Measurements from ENCODE around the gene PWWP2A.

PWWP2A gene

DNA sequence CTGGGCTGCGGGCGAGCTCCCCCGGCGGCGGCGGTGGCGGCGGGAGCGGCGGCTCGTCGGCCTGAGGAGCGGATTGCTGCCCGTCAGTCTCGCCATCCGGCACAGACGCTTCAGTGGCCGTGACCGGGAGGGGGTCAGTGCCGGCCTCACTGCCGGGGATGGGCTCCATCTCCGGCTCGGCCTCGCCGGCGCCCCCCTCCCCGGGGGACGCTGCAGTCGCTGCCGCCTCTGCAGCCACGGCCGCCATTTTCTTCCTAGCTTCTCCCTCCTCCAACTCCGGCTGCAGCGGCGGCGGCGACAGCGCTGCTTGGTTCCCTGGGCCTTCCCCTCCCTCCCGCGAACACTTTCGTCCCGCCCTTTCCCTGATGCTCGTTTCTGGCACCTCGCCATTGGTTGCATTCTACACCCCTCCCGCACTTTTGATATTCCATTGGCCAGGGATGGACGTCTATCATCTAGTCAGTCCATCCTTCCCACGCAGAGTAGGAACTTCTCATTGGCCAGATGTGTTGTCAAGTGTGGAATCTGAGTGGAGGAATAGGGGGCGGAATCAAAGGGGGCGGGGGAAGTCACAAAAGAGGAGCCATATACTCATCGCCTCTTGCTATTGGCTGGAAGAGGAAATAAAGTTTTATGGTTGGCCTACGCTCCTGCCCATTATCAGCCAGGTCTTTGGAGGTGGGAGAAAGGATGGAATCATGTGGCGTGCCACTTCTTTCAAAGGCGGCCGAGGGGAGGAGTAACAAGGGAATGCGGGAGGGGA is at the start of gene PWWP2A:
TSS of gene PWWP2A (minus strand) at position 309 of the 763 bp plus-strand sequence. CDS start at position 247, 62 bp downstream.
- H3K4me3 ChIP-seq (ENCODE audit: low read length), result peak within 1 kb of the TSS; percentile 81
- DNase-seq (ENCODE audit: low read depth), result peak; percentile 100
- TF ChIP-seq, protein P1, sequence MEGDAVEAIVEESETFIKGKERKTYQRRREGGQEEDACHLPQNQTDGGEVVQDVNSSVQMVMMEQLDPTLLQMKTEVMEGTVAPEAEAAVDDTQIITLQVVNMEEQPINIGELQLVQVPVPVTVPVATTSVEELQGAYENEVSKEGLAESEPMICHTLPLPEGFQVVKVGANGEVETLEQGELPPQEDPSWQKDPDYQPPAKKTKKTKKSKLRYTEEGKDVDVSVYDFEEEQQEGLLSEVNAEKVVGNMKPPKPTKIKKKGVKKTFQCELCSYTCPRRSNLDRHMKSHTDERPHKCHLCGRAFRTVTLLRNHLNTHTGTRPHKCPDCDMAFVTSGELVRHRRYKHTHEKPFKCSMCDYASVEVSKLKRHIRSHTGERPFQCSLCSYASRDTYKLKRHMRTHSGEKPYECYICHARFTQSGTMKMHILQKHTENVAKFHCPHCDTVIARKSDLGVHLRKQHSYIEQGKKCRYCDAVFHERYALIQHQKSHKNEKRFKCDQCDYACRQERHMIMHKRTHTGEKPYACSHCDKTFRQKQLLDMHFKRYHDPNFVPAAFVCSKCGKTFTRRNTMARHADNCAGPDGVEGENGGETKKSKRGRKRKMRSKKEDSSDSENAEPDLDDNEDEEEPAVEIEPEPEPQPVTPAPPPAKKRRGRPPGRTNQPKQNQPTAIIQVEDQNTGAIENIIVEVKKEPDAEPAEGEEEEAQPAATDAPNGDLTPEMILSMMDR (conservative IDR thresholded peaks at IDR 0.05; ENCODE audit: low read length), result no peak

DNA sequence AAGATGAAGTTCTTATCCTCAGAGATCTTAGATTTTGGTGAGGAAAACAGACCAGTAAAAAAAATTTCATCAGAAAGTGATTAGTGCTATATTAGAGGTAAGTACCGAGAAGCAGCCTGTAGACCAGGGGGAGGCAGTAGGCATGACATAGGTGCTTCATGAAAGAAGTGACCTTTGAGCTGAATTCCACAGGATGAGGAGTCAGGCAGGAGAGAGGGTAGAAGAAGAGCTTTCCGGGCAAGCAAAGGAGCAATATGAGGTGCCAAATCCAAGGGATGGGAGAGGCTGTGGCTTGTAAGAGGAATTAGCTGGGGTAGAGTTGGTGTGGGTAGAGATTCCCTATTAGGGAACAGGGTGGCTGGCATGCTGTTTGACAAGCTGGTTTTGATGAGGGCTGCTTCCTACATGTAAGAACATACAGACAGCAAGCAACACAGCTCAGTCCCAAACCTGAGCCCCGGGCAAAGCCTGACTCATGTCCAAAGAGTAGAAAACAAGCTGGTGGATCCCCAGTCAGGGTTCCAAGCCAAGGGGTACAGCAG is 48.4 kb upstream of the PWWP2A start:
- TF ChIP-seq, protein P1 (conservative IDR thresholded peaks at IDR 0.05; ENCODE audit: low read length), result no peak
- DNase-seq (ENCODE audit: low read depth), result no peak
- H3K4me3 ChIP-seq (ENCODE audit: low read length), result no peak overlapping the region

DNA sequence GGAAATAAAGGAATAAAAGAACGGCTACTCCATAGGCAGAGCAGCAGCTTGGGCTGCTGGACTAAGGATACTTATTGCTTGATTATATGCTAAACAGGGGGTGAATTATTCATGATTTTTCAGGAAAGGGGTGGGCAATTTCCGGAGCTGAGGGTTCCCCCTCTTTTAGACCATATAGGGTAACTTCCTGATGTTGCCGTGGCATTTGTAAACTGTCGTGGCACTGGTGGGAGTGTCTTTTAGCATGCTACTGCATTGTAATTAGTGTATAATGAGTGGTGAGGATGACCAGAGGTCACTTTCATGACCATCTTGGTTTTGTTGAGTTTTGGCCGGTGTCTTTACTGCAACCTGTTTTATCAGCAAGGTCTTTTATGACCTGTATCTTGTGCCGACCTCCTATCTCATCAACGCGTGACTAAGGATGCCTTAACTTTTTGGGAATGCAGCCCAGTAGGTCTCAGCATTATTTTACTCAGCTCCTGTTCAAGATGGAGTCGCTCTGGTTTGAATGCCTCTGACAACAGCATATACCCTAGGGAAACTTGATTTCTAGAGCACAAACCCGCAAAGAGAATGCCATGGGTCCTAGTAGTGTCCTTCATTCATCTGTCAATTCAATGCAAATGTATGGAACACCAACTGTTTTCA is 47.8 kb upstream of the PWWP2A start:
- TF ChIP-seq, protein P1 (conservative IDR thresholded peaks at IDR 0.05; ENCODE audit: low read length), result no peak
- H3K4me3 ChIP-seq (ENCODE audit: low read length), result no peak overlapping the region
- DNase-seq (ENCODE audit: low read depth), result no peak

DNA sequence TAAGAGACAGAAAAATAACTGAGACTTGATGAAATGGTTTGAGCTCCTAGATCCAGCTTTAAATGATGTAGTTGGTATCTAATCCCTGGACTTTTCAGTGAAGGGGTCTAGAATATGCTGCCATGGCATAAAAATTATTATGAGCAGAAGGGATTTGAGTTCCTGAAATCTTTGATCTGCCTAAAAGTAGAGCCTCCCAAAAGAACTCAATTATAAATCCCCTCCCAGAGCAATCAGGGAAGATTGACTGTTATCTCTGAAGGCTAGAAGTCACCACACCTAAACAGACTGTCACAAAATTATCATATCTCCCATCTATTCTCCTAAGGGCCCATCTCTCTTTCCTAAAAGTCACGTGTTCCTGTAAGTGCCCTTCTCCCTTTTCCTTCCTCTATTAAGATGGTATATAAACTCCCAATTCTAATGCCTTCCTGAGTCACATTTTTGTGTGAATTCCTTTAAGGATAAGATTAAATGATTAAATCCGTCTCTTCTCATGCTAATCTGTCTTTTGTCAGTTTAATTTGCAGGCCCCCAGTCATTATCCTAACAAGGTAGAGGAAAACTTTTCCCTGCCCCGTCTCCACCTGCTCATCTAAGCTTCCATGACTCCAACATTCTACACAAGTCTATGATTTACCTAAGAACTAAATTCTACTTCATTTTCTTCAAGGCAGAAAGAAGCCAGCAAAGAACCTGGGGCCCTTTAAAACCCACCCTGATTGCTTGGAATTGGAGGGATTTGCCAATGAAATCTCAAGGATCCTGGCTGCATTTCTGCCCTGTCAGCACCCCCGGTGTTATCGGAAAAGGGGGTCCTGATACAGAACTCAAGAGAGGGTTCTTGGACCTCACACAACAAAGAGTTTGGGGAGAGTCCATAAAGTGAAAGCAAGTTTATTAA is 47.1 kb upstream of the PWWP2A start:
- DNase-seq (ENCODE audit: low read depth), result no peak

DNA sequence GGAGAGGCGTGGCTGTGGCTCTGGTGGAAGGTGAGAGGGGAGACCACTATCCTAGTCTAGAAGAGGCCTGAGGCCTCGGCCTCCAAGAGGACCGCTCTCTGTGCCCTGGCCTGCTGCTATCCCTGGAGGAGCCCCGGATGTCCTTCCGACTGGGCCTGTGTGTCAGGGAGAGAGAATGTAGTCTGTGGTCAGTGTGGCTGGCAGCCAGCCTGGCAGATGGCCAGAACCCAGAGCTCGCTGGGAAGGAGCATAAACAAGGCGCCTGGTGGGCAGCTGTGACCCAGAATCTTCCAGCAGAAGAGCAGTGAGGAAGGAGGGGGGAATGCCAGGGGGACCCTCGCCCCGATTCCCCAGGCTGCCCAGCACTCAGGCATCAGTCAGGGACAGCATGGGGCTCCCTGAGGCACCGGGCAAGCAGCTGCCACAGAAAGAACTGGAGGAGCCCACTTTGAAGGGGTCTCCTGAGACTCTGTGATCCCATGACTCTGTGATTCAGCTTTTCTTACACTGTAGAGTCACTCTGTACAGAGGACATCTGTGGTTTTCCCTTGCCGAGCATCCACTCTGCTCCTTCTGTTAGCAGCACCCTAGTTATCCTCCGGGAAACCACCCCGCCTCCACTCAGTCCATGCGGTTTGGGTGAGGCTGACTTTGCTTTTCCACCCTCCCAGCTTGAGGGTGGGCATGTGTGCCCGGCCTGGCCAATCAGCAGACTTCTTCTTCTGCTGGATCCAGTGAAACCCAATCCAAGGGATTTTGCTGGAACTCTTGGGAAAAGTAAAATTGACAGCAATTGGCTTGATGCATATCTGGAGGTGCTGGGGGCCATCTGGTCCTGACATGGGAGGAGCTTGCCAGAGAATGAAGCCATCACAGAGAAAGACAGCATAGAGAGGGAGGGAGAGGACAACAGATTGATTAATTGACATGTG is 46.2 kb upstream of the PWWP2A start:
- TF ChIP-seq, protein P1 (conservative IDR thresholded peaks at IDR 0.05; ENCODE audit: low read length), result no peak
- peak overlapping the region; percentile 49 for H3K4me3 ChIP-seq (ENCODE audit: low read length)
- DNase-seq (ENCODE audit: low read depth), result peak; percentile 99

More for the DNA sequence above, 47.1 kb upstream of the PWWP2A start:
- TF ChIP-seq, protein P1 (conservative IDR thresholded peaks at IDR 0.05; ENCODE audit: low read length), result no peak
- H3K4me3 ChIP-seq (ENCODE audit: low read length), result 0 out of 2 replicates have a peak overlapping the region, but pooled peaks have one; percentile 6

DNA sequence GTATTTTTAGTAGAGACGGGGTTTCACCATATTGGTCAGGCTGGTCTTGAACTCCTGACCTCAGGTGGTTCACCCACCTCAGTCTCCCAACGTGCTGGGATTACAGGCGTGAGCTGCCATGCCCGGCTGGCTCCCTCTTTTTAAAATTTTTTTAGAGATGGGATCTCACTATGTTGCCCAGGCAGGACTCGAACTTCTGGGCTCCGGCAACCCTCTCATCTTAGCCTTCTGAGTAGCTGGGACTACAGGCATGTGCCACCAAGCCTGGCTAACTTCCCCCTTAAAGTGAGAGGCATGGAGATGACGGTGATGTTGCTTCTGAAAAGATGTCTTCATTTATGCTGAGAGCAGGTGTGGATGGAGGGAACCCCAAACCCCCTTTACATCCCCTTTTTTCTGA is 43.7 kb upstream of the PWWP2A start:
- no peak for DNase-seq (ENCODE audit: low read depth)
- TF ChIP-seq, protein P1 (conservative IDR thresholded peaks at IDR 0.05; ENCODE audit: low read length), result no peak

More for the DNA sequence above, 43.7 kb upstream of the PWWP2A start:
- H3K4me3 ChIP-seq (ENCODE audit: low read length), result no peak overlapping the region

All from AG10803 (cell line).